Fibroblast of the aortic adventitia (primary cell): Measurements from ENCODE around the gene ZC3H11A. TPM values are rescaled to one million over a fixed set of nuclear protein-coding genes. Genes with fewer than 3 reads are reported as not detected.

ENCODE experiments used
- DNase-seq: peaks from one replicate; pipeline ENCODE4 v3.0.0-alpha.2; 2010; ENCODE audit warnings: low read depth
- H3K4me3 ChIP-seq: 2 replicates; pipeline ENCODE4 v1.5.1; 2011; ENCODE audit warnings: low read depth, mild to moderate bottlenecking, control low read depth, low read length, moderate library complexity
- small RNA-seq: library from RNA; depleted of rRNA; stranded (forward); fragments of <200 nt; gene quantifications from one replicate; pipeline ENCODE3, GENCODE V24; 2012
- total RNA-seq: library from RNA; depleted of rRNA; stranded (reverse); fragments of >200 nt; gene quantifications from 2 replicates; pipeline ENCODE4 v1.2.3, GENCODE V29; 2012; ENCODE audit warnings: low replicate concordance
- TF ChIP-seq, protein P1 (sequence below): IDR thresholded peaks from 2 replicates; pipeline ENCODE4 v1.5.1; 2011; ENCODE audit warnings: mild to moderate bottlenecking, low read length, control low read depth, inconsistent platforms; ENCODE audit not compliant: insufficient read depth

ZC3H11A gene
- total RNA-seq, 1 donor: 108 TPM

DNA sequence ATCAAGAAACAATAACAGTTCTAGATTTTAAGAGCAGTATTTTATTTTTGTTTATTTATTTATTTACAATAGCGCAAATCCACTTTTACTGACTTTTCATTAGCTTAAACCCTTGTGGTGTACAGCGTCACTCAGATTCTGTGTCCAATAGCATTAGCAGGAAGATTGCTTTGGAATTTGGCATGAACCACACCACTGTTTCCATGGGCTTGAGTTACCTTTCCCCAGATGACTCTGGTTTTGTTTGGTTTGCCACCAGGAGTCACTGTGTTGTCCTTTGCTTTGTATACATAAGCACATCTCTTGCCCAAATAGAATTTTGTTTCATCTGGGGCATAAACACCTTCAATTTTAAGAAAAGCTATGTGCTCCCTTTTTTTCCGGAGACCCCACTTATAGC is 40.1 kb downstream of the ZC3H11A start:
- TF ChIP-seq, protein P1, sequence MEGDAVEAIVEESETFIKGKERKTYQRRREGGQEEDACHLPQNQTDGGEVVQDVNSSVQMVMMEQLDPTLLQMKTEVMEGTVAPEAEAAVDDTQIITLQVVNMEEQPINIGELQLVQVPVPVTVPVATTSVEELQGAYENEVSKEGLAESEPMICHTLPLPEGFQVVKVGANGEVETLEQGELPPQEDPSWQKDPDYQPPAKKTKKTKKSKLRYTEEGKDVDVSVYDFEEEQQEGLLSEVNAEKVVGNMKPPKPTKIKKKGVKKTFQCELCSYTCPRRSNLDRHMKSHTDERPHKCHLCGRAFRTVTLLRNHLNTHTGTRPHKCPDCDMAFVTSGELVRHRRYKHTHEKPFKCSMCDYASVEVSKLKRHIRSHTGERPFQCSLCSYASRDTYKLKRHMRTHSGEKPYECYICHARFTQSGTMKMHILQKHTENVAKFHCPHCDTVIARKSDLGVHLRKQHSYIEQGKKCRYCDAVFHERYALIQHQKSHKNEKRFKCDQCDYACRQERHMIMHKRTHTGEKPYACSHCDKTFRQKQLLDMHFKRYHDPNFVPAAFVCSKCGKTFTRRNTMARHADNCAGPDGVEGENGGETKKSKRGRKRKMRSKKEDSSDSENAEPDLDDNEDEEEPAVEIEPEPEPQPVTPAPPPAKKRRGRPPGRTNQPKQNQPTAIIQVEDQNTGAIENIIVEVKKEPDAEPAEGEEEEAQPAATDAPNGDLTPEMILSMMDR: no peak
- no peak overlapping the region for H3K4me3 ChIP-seq
- no peak for DNase-seq

DNA sequence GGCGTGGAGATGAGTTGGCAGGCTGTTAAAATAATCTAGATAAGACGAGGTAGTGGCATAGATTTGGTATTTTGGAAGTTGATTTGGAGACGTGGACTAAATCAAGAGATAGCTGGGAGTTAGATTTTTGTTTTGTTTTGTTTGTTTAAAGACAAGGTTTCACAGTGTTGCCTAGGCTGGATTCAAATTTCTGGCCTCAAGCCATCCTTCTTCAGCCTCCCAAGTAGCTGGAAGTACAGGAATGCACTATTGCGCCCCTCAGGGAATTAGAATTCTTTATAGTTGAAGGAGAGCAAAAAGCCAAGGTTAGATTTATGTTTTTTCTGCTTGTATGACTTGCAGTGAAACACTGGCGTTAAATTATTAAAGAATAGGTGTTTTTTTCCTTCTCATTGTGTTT is 43.7 kb downstream of the ZC3H11A start:
- H3K4me3 ChIP-seq: no peak overlapping the region
- TF ChIP-seq, protein P1: no peak
- DNase-seq: peak; percentile 94

DNA sequence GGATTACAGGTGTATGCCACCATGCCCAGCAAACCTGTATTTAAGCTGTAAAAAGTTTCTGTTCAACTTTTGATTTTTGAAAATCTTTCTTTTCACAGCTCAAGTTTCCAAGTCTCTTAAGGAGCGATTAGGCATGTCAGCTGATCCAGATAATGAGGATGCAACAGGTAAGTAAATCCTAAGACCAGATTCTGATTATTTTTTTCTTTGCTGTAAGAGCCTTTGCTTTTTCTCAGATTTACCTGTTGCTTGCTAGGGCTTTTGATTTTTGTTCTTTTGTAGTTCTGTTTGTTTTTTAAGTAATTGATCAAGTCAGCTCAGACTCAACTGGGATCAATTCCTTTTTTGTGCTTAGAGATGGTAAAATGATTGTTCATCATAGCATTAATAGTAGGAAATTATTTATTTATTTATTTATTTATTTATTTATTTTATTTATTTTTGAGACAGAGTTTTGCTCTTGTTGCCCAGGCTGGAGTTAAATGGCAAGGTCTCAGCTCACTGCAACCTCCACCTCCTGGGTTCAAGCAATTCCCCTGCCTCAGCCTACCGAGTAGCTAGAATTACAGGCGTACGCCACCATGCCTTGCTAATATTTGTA is 44.9 kb downstream of the ZC3H11A start:
- DNase-seq: no peak
- TF ChIP-seq, protein P1: no peak
- no peak overlapping the region for H3K4me3 ChIP-seq

DNA sequence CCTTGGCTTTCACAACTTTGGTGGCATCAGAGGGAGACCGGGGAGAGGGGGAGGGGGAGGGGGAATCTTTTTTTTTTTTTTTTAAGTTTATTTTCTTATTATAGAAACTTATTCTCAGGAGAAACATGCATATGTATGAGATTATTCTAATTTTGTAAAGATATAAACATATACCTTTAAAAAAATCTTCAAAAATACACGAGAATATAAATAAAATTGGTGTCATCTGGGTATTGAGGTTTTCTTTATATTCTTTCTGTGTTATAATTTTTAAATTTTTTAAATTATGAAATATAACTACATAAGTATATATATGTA is 47.1 kb downstream of the ZC3H11A start:
- no peak for DNase-seq
- TF ChIP-seq, protein P1: no peak
- no peak overlapping the region for H3K4me3 ChIP-seq

DNA sequence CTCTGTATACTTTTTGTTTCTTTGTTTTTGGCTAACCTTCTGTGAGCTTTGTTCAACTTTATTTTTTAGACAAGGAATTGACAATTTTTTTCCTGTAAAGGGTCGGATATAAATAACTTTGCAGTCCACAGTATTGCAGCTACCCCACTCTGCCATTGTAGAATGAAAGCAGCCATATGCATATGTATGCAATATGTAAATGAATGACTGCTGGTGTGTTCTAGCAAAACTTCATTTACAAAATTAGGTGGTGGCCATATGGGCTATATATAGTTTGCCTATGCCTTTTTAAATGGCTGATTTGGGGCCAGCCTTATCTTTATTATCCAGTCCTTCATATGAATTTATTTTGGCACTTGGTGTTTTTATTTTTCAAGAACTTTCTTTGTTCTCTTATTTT is 48.0 kb downstream of the ZC3H11A start:
- H3K4me3 ChIP-seq: no peak overlapping the region
- TF ChIP-seq, protein P1: no peak
- DNase-seq: no peak

Small RNA genes lying within 50 kb of the gene (small RNA-seq; reads per million reads assigned to genes)
- 0.32 reads per million for gene ZC3H11A

Other genes with a start within 250 kb of the ZC3H11A start
- 146 and 416 TPM in 2 replicates for gene ATP2B4, start 168.8 kb upstream of the ZC3H11A start, total RNA-seq
- gene LAX1, start 30.4 kb upstream of the ZC3H11A start, total RNA-seq: 0.74 TPM in 1 of 2 replicates, not detected in the other
- gene ZBED6, start within 50 bp of the ZC3H11A start, total RNA-seq: 8.7 and 30.5 TPM in 2 replicates
- gene SNRPE, start 66.0 kb downstream of the ZC3H11A start, total RNA-seq: 95.4 and 105 TPM in 2 replicates